Endometrium (tissue), 2 donors: ENCODE measurements around the gene NR1H3.

Experiments used
- FAIRE-seq: peaks from 2 replicates; lab custom pipeline; 2012; peaks lifted over from hg19 to GRCh38; lab: Jason Lieb, UNC
- donor health status: control.
- donor health status: control.

The NR1H3 gene

DNA sequence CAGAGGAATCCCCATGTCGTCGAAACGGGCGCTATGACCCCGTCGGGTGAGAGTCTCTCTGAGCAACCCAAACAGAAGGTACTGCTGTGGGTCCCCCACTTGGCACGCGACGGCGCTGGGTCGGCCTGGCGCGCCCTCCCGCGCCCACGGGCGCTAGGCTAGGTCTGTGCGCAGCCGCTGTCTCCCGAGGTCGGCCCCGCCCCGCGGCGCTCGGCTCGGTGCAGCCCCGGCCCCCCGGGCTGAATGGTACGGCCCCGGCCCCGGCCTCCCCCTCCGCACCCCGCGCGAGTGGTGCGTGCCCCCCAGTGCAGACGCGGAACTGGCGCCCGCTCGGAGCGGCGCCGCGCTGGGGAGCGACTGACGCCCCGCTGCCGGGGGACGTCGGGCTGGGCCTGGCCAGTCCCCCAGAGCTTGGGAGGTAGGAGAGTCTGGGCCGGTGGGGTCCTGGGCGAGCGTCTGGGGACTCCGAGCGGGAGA lies 12.1 kb downstream of the NR1H3 start, which contains the start of gene MADD:
Gene MADD (plus strand): TSS at position 305 of the 477 bp plus-strand sequence.
- FAIRE-seq = no peak

DNA sequence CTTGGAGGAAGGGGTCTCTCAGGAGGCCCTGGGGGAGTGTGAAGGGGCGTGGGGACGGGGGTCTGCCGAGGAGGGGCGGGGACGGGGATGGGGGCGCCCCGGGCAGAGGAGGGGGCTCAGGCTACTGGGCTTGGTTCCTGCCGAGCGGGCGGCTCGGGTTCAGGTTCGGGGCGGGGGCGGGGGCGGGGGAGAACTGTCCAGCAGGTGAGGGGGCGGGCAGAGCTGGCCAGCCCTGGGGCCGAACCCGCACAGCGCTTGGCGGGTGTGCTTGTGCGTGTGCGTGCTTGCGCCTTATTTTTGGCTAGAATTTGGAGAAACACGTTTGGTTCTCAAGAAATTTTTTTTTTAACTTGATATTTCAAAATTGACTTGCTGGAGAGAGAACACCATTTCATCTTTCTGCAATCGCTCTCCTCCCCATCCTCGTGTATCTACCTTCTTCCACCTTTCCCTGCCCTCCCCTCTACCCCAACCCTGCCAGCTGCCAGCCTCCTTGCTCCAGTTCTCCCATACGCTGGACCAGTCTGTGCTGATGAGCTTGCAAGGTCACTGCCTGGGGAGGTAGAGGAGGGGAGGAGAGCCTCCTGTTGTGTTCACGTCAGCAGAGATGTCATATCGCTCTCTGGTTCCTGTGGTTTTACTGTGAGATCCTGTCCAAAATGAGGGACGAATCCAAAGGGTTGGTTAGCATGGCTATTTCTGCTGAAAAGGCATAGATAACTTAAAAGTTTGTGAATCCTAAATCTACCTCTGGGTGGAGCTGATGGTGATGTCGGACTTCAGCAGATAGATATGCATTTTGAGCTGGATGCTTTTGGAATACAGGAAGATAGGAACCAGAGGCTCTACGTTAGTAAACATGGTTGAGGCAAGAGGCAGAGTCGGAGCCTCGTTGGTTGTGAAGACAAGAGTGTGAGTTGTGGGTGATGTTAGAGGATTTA lies 12.8 kb downstream of the NR1H3 start:
- no peak for FAIRE-seq

DNA sequence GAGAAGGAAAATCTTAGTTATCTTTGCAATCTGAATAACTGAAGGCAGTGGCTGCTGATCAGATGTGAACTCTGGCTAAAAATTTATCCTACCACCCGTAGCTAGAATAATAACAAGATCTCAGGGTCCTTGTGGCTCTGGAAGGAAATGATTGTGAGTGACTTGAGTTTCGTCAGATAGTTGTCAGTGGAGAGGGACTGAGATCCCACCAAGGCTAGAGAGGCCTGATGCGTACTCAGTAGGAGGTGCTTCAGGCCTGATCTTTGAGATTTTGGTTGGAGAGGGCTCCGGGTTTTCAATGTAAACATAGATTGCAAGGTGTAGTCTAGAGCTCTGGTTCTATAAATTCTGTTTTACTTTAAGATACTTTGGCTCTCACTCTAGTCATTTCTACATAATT lies 13.5 kb downstream of the NR1H3 start:
- FAIRE-seq = no peak

DNA sequence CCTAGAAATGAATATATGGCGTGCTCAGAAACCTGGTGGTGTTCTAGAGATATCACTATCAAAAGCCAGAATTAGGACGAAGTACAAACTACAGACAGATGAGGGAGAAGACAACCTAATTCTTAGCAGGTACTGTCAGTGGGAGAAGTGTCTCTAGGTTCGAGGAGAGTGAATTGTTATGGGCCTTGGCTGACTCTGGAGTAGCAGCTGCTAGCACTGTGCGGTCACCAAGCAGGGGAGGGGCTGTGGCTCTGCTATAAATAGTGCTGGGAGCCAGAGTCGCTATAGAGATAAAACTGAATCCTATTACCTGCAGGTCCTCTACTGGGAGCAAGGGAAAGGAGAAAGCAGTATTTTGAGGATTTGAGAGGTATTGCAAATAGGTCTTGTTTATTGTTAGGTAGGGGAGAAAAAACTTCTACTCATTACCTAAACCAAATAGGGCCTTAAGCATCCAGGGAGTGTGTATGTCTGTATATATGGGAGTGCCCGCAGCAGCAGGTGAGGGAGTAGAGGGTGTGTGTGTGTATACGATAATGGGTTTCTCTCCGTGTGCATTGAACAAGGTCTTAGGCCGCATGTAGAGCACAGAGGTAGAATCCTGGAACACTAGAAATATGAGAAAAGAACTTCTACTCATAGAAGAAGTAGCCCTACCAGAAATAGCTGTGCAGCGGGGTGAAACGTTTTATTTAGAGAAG lies 14.3 kb downstream of the NR1H3 start:
- FAIRE-seq = no peak

DNA sequence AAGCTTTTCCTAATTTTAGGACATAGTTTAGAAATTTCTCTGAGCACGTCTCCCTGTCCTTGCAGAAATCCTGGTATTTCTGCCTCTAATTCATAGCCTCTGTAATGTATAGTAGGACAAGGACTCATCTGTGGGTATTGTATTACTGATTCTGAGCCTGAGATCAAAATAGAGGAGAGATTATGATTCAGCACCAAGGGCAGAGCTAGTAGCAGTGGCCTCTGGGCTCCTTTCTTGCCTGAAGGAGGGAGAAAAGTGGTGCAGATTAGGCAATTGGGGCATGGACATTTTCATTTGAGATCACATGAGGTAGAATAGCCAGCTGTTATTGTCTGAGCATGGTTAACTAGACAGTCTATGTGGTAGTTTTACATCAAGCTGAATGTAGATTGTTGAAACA lies 14.9 kb downstream of the NR1H3 start:
- no peak for FAIRE-seq

DNA sequence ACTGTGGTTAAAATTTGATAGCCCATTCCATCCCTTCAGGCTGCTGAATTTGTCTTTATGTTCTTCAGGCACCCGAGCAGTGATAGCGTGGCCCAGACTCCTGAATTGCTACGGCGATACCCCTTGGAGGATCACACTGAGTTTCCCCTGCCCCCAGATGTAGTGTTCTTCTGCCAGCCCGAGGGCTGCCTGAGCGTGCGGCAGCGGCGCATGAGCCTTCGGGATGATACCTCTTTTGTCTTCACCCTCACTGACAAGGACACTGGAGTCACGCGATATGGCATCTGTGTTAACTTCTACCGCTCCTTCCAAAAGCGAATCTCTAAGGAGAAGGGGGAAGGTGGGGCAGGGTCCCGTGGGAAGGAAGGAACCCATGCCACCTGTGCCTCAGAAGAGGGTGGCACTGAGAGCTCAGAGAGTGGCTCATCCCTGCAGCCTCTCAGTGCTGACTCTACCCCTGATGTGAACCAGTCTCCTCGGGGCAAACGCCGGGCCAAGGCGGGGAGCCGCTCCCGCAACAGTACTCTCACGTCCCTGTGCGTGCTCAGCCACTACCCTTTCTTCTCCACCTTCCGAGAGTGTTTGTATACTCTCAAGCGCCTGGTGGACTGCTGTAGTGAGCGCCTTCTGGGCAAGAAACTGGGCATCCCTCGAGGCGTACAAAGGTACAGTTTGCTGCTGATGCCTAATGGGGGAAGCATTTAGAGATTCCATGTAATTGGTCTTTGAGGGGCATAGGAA lies 16.9 kb downstream of the NR1H3 start:
- FAIRE-seq = no peak

DNA sequence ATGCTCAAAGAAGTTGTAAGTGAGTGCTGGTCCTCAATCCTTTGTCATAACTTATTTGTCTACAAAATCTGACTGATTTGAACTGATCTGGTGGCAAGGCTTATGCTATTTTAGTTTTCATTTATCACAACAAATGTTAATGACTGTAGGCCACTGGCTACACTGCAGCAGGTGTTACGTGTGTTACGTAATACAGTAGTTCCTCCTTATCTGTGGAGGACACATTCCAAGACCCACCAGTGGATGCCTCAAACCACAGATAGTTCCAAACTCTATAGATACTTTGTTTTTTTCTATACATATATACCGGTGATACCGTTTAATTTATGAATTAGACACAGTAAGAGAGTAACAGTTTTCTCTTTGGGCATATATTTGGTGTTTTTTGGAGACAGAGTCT lies 19.1 kb downstream of the NR1H3 start:
- no peak for FAIRE-seq

DNA sequence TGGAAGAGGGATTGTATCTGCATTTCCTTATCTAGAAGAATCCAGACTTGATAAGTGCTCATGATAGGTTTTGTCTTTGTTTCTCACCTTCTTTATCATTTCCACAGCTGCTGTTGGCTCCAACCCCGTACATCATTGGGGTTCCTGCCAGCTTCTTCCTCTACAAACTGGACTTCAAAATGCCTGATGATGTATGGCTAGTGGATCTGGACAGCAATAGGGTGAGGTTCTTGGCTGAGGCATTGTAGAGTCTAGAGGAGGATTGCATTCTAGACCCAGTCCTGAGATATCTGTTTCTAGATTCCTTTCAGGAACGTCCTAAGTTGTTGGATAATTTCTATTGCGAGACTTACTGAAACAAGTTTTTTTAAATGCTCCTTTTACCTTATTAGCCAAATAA lies 20.3 kb downstream of the NR1H3 start:
- FAIRE-seq = no peak

DNA sequence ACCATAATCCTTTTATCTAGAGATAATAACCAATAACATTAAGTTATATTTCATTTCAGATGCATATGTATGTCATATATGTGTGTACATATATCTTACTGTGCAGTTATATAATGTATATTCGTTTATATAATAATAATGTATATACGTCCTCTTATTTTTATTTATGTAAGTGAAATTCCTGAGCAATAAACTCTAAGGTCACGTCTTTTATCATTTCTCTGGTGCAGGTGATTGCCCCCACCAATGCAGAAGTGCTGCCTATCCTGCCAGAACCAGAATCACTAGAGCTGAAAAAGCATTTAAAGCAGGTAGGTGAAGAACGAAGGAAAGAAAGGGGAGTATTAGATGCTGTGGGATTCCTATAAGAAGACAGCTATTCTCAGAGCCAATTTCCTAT lies 21.0 kb downstream of the NR1H3 start:
- FAIRE-seq = no peak

DNA sequence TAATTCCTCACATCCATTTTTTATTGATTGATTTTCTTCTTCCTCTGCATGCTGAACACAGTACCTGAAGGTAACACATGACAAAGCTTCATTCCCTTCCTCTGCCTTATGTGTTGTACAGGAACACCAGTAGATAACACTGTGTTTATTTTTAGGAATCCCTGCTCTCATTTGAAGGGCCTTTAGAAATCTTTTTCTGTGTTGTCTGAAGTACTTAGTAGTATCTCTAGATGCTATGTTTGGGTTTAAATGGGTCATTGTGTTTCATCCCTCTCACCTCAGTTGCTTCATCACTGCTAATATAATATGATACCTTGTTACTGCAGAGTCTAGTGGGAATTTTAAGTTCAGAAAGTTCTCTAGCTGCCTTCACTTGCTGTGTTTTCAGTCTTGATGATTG lies 22.3 kb downstream of the NR1H3 start:
- FAIRE-seq = no peak

DNA sequence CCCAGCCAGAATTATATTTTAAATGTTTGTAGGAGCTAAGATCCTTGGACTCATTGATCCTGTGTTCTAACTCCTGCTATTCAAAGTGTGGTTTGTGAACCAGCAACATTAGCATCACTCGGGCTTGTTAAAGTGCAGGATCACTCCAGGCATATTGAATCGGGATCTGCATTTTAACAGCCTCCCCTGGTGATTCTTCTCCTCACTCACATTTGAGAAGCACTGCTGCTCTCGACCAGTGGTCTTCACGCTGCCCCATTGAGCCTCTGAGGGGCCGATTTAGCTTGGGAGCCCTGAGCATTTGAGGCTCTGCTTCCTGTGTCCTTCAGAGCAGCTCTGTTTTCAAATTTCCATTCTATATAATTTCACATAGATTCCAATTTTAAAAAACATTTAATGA lies 23.1 kb downstream of the NR1H3 start:
- FAIRE-seq = no peak

DNA sequence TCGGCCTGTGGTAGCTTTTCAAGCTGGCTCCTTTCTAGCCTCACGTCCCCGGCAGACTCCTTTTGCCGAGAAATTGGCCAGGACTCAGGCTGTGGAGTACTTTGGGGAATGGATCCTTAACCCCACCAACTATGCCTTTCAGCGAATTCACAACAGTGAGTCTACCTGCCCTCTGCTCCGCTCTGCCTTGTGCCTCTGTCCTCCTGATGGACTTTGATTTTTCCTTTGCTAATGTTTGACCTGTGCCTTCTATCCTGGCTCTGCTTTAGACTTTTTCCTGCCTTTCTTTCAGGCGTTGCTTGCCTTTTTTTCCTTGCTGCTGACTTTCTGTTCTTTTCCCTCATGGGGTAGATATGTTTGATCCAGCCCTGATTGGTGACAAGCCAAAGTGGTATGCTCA lies 24.7 kb downstream of the NR1H3 start:
- FAIRE-seq = no peak

DNA sequence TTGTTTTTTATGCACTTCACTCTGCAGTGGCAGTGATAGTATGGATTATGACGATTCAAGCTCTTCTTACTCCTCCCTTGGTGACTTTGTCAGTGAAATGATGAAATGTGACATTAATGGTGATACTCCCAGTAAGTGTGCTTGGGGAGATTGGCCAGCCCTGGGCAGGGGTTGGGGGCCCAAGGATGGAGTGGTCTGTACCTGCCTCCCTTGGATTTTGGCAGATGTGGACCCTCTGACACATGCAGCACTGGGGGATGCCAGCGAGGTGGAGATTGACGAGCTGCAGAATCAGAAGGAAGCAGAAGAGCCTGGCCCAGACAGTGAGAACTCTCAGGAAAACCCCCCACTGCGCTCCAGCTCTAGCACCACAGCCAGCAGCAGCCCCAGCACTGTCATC lies 26.4 kb downstream of the NR1H3 start:
- FAIRE-seq = no peak

DNA sequence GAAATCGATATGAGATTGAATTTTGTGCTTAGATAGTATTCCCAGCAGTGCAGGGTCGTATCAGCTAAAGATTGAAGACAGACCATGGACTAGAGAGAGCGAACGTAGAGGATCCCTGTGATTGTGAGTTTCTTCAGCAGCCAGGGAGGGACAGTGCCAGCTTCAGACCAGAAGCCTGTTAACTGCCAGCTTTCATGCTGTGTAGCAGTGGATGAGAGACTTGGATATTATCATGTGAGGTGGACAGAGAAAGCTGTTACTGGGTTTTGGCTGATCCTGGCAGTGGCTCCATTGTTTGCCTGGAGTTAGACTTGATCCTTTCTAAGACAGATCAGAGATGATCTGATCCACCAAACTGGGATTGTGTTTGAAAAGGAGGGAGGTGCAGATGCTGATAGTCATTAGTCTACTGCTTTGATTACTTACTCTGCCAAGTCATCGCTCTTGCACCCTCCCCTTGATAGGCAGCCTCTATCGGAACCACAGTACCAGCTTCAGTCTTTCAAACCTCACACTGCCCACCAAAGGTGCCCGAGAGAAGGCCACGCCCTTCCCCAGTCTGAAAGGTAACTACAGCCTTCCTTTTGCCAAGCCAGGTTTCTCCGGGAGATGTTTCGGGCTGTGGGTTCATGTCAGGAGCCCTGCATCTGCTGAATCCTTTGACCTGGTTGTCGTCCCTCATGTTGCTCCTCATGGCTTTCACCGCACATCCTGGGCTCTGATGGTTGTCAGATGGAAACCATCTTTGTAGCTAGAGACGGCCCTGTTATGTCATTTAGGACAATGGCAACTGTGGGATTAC lies 28.4 kb downstream of the NR1H3 start:
- FAIRE-seq = no peak

DNA sequence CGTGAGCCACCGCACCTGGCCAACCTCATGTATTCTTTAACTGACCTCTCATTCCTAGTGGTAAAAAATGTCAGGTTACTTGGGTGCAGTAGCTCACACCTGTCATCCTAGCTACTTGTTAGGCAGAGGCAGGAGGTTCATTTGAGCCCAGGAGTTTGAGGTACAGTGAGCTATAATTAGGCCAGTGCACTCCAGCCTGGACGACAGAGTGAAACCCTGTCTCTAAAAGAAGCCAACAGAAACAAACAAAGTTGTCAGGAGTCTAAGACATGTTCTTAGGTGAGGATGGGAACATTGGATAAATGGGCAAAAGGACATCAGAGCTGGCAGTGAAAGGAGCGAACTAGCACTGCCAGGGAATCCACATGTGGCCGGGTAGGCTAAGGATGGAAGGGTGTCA lies 30.3 kb downstream of the NR1H3 start:
- FAIRE-seq = no peak

DNA sequence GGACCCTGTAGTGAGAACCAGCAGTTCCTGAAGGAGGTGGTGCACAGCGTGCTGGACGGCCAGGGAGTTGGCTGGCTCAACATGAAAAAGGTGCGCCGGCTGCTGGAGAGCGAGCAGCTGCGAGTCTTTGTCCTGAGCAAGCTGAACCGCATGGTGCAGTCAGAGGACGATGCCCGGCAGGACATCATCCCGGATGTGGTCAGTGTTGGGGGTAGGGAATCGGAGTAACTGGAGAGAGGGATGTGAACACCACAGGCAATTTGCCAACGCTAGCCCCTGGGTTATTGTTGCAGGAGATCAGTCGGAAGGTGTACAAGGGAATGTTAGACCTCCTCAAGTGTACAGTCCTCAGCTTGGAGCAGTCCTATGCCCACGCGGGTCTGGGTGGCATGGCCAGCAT lies 32.1 kb downstream of the NR1H3 start:
- no peak for FAIRE-seq

DNA sequence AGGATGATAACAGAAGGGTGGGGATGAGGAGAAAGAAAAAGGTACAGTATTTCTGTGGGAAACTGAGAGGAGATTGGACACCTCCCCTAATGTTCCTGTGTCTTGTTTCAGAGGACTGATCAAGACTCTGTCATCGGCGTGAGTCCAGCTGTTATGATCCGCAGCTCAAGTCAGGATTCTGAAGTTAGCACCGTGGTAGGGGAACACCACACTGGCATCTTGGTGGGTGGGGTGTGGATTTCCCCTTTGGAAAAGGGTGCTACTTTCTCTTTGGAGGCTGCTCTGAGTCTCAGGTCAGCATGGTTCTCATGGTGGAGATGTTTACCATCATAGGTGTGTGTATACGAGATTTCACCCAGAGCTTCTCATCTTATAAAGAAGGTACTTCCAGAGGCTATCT lies 37.6 kb downstream of the NR1H3 start:
- no peak for FAIRE-seq

DNA sequence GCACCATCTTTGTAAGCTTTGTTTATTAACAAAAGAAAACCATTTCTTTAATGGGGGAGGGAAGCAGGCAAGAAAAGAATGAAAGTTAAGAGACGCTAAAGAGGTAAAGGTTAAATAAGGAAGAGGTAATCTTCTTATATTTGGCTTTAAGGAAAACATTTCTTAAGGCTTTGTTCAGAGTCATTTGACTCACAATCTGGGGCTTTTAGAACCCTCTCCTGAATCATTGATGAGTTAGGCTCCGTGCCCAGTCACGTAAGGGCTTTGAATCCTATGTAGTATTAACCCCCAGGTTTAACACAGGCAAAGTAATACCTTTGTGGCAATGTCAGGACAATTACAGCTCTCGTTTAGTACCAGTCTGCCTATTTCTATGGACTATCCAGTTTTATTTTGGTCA lies 38.2 kb downstream of the NR1H3 start:
- no peak for FAIRE-seq

DNA sequence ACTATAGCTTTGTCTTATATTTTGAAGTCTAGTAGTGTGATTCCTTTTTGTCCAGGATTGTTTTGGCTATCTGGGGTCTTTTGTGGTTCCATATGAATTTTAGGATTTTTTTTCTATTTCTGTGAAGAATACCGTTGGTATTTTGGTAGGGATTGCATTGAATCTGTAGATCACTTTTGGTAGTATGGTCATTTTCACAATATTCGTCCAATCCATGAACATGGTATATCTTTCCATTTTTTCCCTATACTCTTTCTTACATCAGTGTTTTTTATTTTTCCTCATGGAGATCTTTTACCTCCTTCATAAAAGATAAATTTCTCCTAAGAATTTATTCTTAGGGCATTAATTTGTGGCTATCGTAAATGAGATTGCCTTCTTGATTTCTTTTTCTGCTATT lies 41.3 kb downstream of the NR1H3 start:
- no peak for FAIRE-seq

DNA sequence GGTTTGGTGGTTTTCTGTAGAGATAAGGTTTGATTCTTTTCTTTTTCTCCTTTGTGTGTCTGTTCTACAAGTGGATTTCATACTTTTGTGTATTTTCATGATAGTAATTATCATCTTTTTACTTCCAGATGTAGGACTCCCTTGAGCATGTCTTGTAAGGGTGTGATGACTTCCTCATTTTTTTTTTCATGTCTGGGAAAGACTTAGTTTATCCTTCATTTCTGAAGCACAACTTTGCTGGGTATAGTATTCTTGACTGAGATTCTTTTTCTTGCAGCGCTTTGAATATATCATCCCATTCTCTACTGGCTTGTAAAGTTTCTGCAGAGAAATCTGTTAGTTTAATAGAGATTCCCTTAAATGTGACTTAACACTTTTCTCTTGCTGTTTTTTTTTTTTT lies 45.1 kb downstream of the NR1H3 start:
- FAIRE-seq = no peak

DNA sequence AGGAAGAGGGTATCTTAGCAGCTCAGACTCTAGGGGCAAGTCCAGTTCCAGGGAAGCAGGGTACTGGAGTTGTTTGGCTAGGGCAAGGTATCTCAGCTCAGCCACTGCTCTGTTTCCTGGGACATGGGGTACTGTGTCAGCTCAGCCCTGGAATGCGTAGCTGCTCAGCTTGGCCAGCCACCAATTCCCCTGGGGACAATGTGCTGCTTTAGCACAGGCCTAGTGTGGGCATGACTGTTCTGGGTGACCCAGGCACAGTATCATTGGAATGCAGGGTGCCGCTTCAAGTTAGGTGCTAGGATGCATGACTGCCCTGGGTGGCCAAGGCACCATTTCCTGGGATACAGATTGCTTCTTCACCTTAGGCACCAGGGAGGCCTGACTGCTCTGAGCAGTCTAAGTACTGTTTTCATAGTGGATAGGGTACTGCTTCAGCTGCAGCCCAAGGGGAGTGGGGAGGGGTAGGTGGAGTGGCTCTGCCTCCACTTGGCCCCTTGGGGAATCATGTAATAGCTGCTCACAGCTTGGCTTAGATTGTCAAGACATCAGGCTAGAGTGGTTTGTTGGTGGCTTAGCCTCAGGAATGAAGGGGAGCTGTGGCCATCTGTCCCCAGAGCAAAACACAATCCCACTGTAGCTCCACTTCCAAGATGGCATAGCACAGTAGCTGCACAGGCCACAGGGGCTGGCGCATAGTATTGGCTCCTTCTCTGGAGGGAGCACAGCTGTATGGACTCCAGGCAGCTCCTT lies 48.1 kb downstream of the NR1H3 start:
- no peak for FAIRE-seq
